T47D (cell line): ENCODE results near the gene ARG1.
"Not testable (repeated sequence)": the region's sequence is repeated elsewhere in the genome, so short reads cannot be mapped to it uniquely, and the experiment has no call there.

Source experiments
- DNase-seq, 2 experiments: peaks; one replicate each; pipeline versions ENCODE4 v3.0.0 to v3.0.0-alpha.2; 2011 to 2012; ENCODE audit warnings: low read depth in 1 of 2, low spot score in 1 of 2
- JUND ChIP-seq: IDR thresholded peaks from 2 replicates; pipeline ENCODE4 v1.6.1; 2012; ENCODE audit warnings: low read depth
- in situ Hi-C: cut with HindIII; loops from 2 replicates; pipeline ENCODE4 v1.10.0; 2016; ENCODE audit warnings: low sequenced_read_pairs, low pct_unique_long_range_greater_than_20kb

Gene ARG1

GRCh38 chr6:131572686-131573415 is at the start of gene ARG1:
ARG1 (plus strand) TSS chr6:131573226; CDS start chr6:131573283, 57 bp downstream.
- no peak for TF ChIP-seq JUND
- DNase-seq = no peak
- in situ Hi-C loops = no loop called here

GRCh38 chr6:131523988-131524673 is 48.9 kb upstream of the ARG1 start:
- DNase-seq = no peak
- in situ Hi-C loops = no loop called here
- TF ChIP-seq JUND = no peak

- TF ChIP-seq JUND = no peak
- in situ Hi-C loops = no loop called here
- no peak for DNase-seq
These were observed 48.2 kb upstream of the ARG1 start for GRCh38 chr6:131524695-131525336.

- in situ Hi-C loops = not testable (repeated sequence)
These were observed 42.1 kb upstream of the ARG1 start for GRCh38 chr6:131530936-131531335.

GRCh38 chr6:131531681-131532080 is 41.3 kb upstream of the ARG1 start:
- in situ Hi-C loops, DNase-seq: not testable (repeated sequence)

More at GRCh38 chr6:131530936-131531335, 42.1 kb upstream of the ARG1 start:
- DNase-seq = not testable (repeated sequence)

- no peak for TF ChIP-seq JUND
- in situ Hi-C loops = no loop called here
- no peak for DNase-seq
These were observed 40.4 kb upstream of the ARG1 start for GRCh38 chr6:131532580-131533039.

GRCh38 chr6:131538615-131539014 is 34.4 kb upstream of the ARG1 start:
- DNase-seq, in situ Hi-C loops: not testable (repeated sequence)

GRCh38 chr6:131545317-131545716 is 27.7 kb upstream of the ARG1 start:
- in situ Hi-C loops = no loop called here
- no peak for DNase-seq
- TF ChIP-seq JUND = no peak

- DNase-seq = no peak
- TF ChIP-seq JUND = no peak
- in situ Hi-C loops = no loop called here
These were observed 25.5 kb upstream of the ARG1 start for GRCh38 chr6:131547488-131547887.

GRCh38 chr6:131548441-131548840 is 24.6 kb upstream of the ARG1 start:
- no peak for DNase-seq
- in situ Hi-C loops = no loop called here
- no peak for TF ChIP-seq JUND

- no peak for DNase-seq
- no peak for TF ChIP-seq JUND
- in situ Hi-C loops = no loop called here
These were observed 23.2 kb upstream of the ARG1 start for GRCh38 chr6:131549811-131550210.

GRCh38 chr6:131551902-131552301 is 21.1 kb upstream of the ARG1 start:
- no peak for TF ChIP-seq JUND
- in situ Hi-C loops = no loop called here
- DNase-seq = no peak

GRCh38 chr6:131552572-131552971 is 20.5 kb upstream of the ARG1 start:
- in situ Hi-C loops = no loop called here
- DNase-seq = no peak
- TF ChIP-seq JUND = no peak
